Activated CD4-positive, alpha-beta T cell treated with anti-CD3 and anti-CD28 coated beads, Interleukin-2, amount 10 ng/mL, durations not matched to agents 7 days and 5 days (primary cell): Measurements from ENCODE around the gene AGBL4. TPM values are rescaled to one million over a fixed set of nuclear protein-coding genes. Genes with fewer than 3 reads are reported as not detected.
"Not testable (repeated sequence)": the region's sequence is repeated elsewhere in the genome, so short reads cannot be mapped to it uniquely, and the experiment has no call there.

Experiments used
- CTCF ChIA-PET: fragments of 350-600 bp; sonication (Branson Sonifier 250); formaldehyde crosslinking; loops from one replicate; lab custom pipeline; 2021; ENCODE audit warnings: antibody characterized with exemption; lab: Charles Lee
- POLR2A ChIA-PET: fragments of 350-600 bp; sonication (Branson Sonifier 250); formaldehyde crosslinking; loops from one replicate; lab custom pipeline; 2021; ENCODE audit warnings: antibody characterized with exemption; lab: Charles Lee
- DNase-seq: peaks from one replicate; pipeline ENCODE4 v3.0.0-alpha.2; 2020
- H3K27ac Mint-ChIP-seq: one replicate; pipeline ENCODE4 v1.8.0; 2021; ENCODE audit warnings: mild to moderate bottlenecking, moderate library complexity, mixed read lengths
- H3K27me3 Mint-ChIP-seq: one replicate; pipeline ENCODE4 v1.8.0; 2021; ENCODE audit warnings: mixed read lengths
- H3K36me3 Mint-ChIP-seq: one replicate; pipeline ENCODE4 v1.8.0; 2021; ENCODE audit warnings: low read depth, mixed read lengths
- H3K4me1 Mint-ChIP-seq: one replicate; pipeline ENCODE4 v1.8.0; 2021; ENCODE audit warnings: mixed read lengths
- H3K4me3 Mint-ChIP-seq: one replicate; pipeline ENCODE4 v1.8.0; 2021; ENCODE audit warnings: mild to moderate bottlenecking, moderate library complexity, mixed read lengths
- H3K9me3 Mint-ChIP-seq: one replicate; pipeline ENCODE4 v1.8.0; 2021; ENCODE audit warnings: mixed read lengths
- total RNA-seq, 2 experiments: library from RNA; stranded (reverse); gene quantifications; one replicate each; pipeline ENCODE4 v1.2.3, GENCODE V29; 2021

AGBL4 gene
- total RNA-seq, 2 experiments from 2014 or later, result not detected

GRCh38 chr1:49052102-49052501, 971.7 kb downstream of the AGBL4 start:
- DNase-seq, result no peak
- Mint-ChIP-seq H3K27ac (no peak overlapping the region), H3K9me3 (no peaks in the 10 kb centered on the region), H3K4me3 (no peak overlapping the region), H3K27me3 (no peaks in the 10 kb centered on the region), H3K4me1 (no peaks in the 10 kb centered on the region), H3K36me3 (no peaks in the 10 kb centered on the region)
- ChIA-PET POLR2A (no interaction called here), CTCF (no interaction called here)

- Mint-ChIP-seq H3K27me3 (no peaks in the 10 kb centered on the region), H3K9me3 (no peaks in the 10 kb centered on the region), H3K27ac (no peak overlapping the region), H3K4me3 (no peak overlapping the region), H3K4me1 (no peaks in the 10 kb centered on the region), H3K36me3 (no peaks in the 10 kb centered on the region)
- POLR2A ChIA-PET, result no interaction called here
- CTCF ChIA-PET, result no interaction called here
- DNase-seq, result no peak
Measured at GRCh38 chr1:49051647-49052046, 972.1 kb downstream of the AGBL4 start.

GRCh38 chr1:49050041-49050440, 973.7 kb downstream of the AGBL4 start:
- Mint-ChIP-seq H3K27ac (no peak overlapping the region), H3K4me1 (no peaks in the 10 kb centered on the region), H3K27me3 (no peaks in the 10 kb centered on the region), H3K4me3 (no peak overlapping the region), H3K36me3 (no peaks in the 10 kb centered on the region), H3K9me3 (no peaks in the 10 kb centered on the region)
- no peak for DNase-seq
- POLR2A ChIA-PET, result no interaction called here
- CTCF ChIA-PET, result no interaction called here

DNA sequence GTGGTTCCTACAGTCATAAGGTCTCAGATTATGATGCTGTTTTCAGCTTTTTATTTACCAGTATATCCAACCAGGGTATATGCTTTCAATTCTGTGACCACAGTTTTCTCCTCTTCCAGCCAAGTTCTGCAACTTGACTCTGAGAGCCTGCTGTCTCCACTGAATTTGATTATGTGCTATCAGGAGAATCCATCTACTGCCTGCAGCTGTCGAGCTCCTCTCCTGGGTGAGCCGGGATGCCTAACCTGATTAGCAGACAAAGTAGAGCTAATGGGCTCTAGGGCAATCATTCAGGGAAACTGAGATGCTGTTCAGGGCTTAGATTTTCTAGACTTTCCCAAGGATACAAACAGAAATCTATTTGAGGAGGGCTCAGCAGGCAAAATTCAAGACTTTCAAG, 975.6 kb downstream of the AGBL4 start:
- no peaks in the 10 kb centered on the region for H3K9me3 Mint-ChIP-seq
- no peak for DNase-seq
- CTCF ChIA-PET, result no interaction called here
- H3K36me3 Mint-ChIP-seq, result no peaks in the 10 kb centered on the region
- H3K4me3 Mint-ChIP-seq, result no peak overlapping the region
- no peak overlapping the region for H3K27ac Mint-ChIP-seq
- H3K4me1 Mint-ChIP-seq, result no peaks in the 10 kb centered on the region
- POLR2A ChIA-PET, result no interaction called here
- no peaks in the 10 kb centered on the region for H3K27me3 Mint-ChIP-seq

DNA sequence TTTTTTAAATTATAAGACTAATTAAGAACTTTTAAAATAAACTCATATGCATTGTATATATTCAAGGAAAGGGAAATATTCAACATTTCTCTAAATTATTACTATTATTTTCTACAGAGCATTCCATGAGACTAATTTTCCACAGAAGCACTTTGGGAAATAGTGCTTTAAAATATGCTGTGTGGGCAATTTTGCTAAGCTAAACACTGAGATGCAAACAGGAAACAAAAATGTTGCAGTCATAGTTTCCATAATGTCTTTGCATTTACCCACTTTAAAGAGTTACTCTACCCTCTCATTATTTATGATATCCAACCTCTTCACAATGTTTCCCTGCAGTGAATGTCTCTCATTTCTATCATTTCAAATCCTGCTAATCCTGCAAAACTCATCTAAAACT, 977.4 kb downstream of the AGBL4 start:
- no peaks in the 10 kb centered on the region for H3K9me3 Mint-ChIP-seq
- H3K36me3 Mint-ChIP-seq, result no peaks in the 10 kb centered on the region
- no peaks in the 10 kb centered on the region for H3K27me3 Mint-ChIP-seq
- H3K4me3 Mint-ChIP-seq, result no peak overlapping the region
- ChIA-PET POLR2A (no interaction called here), CTCF (no interaction called here)
- H3K4me1 Mint-ChIP-seq, result no peaks in the 10 kb centered on the region
- DNase-seq, result no peak
- H3K27ac Mint-ChIP-seq, result no peak overlapping the region

GRCh38 chr1:49045371-49045770, 978.4 kb downstream of the AGBL4 start:
- ChIA-PET CTCF (no interaction called here), POLR2A (no interaction called here)
- H3K4me3 Mint-ChIP-seq, result no peak overlapping the region
- DNase-seq, result no peak
- no peaks in the 10 kb centered on the region for H3K36me3 Mint-ChIP-seq
- no peaks in the 10 kb centered on the region for H3K27me3 Mint-ChIP-seq
- H3K4me1 Mint-ChIP-seq, result no peaks in the 10 kb centered on the region
- no peaks in the 10 kb centered on the region for H3K9me3 Mint-ChIP-seq
- H3K27ac Mint-ChIP-seq, result no peak overlapping the region

- no peak overlapping the region for H3K27ac Mint-ChIP-seq
- ChIA-PET POLR2A (no interaction called here), CTCF (no interaction called here)
- no peak for DNase-seq
- H3K36me3 Mint-ChIP-seq, result no peaks in the 10 kb centered on the region
- no peak overlapping the region for H3K4me3 Mint-ChIP-seq
- H3K9me3 Mint-ChIP-seq, result no peaks in the 10 kb centered on the region
- H3K27me3 Mint-ChIP-seq, result no peaks in the 10 kb centered on the region
- no peaks in the 10 kb centered on the region for H3K4me1 Mint-ChIP-seq
Measured at GRCh38 chr1:49036700-49037099, 987.1 kb downstream of the AGBL4 start.

GRCh38 chr1:49028396-49028795, 995.4 kb downstream of the AGBL4 start:
- no peaks in the 10 kb centered on the region for H3K36me3 Mint-ChIP-seq
- peaks cover 8% of the 10 kb centered on the region for H3K9me3 Mint-ChIP-seq

GRCh38 chr1:49026230-49026811, 997.4 kb downstream of the AGBL4 start:
- no peaks in the 10 kb centered on the region for H3K27me3 Mint-ChIP-seq

More at GRCh38 chr1:49028396-49028795, 995.4 kb downstream of the AGBL4 start:
- ChIA-PET CTCF (no interaction called here), POLR2A (no interaction called here)
- H3K4me3 Mint-ChIP-seq, result no peak overlapping the region
- no peak for DNase-seq
- no peak overlapping the region for H3K27ac Mint-ChIP-seq
- no peaks in the 10 kb centered on the region for H3K27me3 Mint-ChIP-seq
- H3K4me1 Mint-ChIP-seq, result no peaks in the 10 kb centered on the region

GRCh38 chr1:49016030-49016977, 1007.5 kb downstream of the AGBL4 start:
- Mint-ChIP-seq H3K36me3 (no peaks in the 10 kb centered on the region), H3K27me3 (no peaks in the 10 kb centered on the region), H3K4me1 (no peaks in the 10 kb centered on the region), H3K4me3 (no peak overlapping the region), H3K27ac (no peak overlapping the region), H3K9me3 (no peaks in the 10 kb centered on the region)
- DNase-seq, result no peak
- CTCF ChIA-PET, result no interaction called here
- POLR2A ChIA-PET, result no interaction called here

More at GRCh38 chr1:49026230-49026811, 997.4 kb downstream of the AGBL4 start:
- Mint-ChIP-seq H3K4me1 (no peaks in the 10 kb centered on the region), H3K27ac (no peak overlapping the region), H3K4me3 (no peak overlapping the region), H3K36me3 (no peaks in the 10 kb centered on the region), H3K9me3 (peaks cover 8% of the 10 kb centered on the region)
- DNase-seq, result no peak
- CTCF ChIA-PET, result no interaction called here
- POLR2A ChIA-PET, result no interaction called here

GRCh38 chr1:49013079-49013478, 1010.7 kb downstream of the AGBL4 start:
- CTCF ChIA-PET, result no interaction called here
- POLR2A ChIA-PET, result no interaction called here
- Mint-ChIP-seq H3K4me1 (no peaks in the 10 kb centered on the region), H3K4me3 (no peak overlapping the region), H3K36me3 (no peaks in the 10 kb centered on the region), H3K9me3 (no peaks in the 10 kb centered on the region), H3K27me3 (no peaks in the 10 kb centered on the region), H3K27ac (no peak overlapping the region)
- DNase-seq, result no peak

- H3K4me3 Mint-ChIP-seq, POLR2A ChIA-PET, DNase-seq, H3K27ac Mint-ChIP-seq, H3K27me3 Mint-ChIP-seq, H3K4me1 Mint-ChIP-seq, H3K36me3 Mint-ChIP-seq, CTCF ChIA-PET, H3K9me3 Mint-ChIP-seq: not testable (repeated sequence)
Measured at GRCh38 chr1:49002981-49003380, 1020.8 kb downstream of the AGBL4 start.

DNA sequence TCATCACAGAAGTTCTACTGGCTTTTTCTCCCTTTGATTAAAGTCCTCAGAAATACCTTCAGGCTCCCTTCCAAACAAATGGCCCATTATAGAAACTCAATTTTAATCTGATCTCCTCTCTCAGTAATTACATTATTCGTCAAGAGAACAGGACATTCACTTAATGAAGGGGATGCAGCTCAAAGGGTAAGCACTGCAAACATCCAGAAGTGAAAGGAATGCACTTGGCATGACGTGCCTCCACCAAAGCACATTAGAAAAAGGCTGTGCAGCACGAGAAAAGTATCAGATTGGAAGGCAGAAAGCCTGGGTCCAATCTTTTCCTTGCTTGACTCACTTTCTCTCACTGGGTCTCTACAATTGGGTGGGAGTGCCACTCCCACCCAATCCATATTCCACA, 1024.4 kb downstream of the AGBL4 start:
- CTCF ChIA-PET, result no interaction called here
- POLR2A ChIA-PET, result no interaction called here
- Mint-ChIP-seq H3K4me1 (no peaks in the 10 kb centered on the region), H3K36me3 (no peaks in the 10 kb centered on the region), H3K27ac (no peak overlapping the region), H3K27me3 (no peaks in the 10 kb centered on the region), H3K9me3 (no peaks in the 10 kb centered on the region), H3K4me3 (no peak overlapping the region)
- no peak for DNase-seq
